BLaER1 treated with 17β-estradiol and CSF1 and Interleukin-3, amounts not matched to agents 10 nM and 100 nM (cell line): ENCODE measurements around the gene DGKZ.
"Not testable (repeated sequence)": the region's sequence is repeated elsewhere in the genome, so short reads cannot be mapped to it uniquely, and the experiment has no call there.

Experiments
- H3K27ac ChIP-seq, 11 experiments: shearing (Covaris generic); formaldehyde crosslinking; 2 replicates each; pipeline ENCODE4 v1.8.1; 2022
- H3K27me3 ChIP-seq, 11 experiments: shearing (Covaris generic); formaldehyde crosslinking; 2 replicates each; pipeline ENCODE4 v1.8.1; 2022
- H3K36me3 ChIP-seq, 11 experiments: shearing (Covaris generic); formaldehyde crosslinking; 2 replicates each; pipeline ENCODE4 v1.8.1; 2022
- H3K4me1 ChIP-seq, 10 experiments: shearing (Covaris generic); formaldehyde crosslinking; 2 replicates each; pipeline ENCODE4 v1.8.1; 2022
- H3K4me2 ChIP-seq, 11 experiments: shearing (Covaris generic); formaldehyde crosslinking; 2 replicates each; pipeline ENCODE4 v1.8.1; 2022
- H3K4me3 ChIP-seq, 10 experiments: shearing (Covaris generic); formaldehyde crosslinking; 2 replicates each; pipeline ENCODE4 v1.8.1; 2022
- H3K9ac ChIP-seq, 11 experiments: shearing (Covaris generic); formaldehyde crosslinking; 2 replicates each; pipeline ENCODE4 v1.8.1; 2022
- H3K9me3 ChIP-seq, 11 experiments: shearing (Covaris generic); formaldehyde crosslinking; replicated peaks in 1 of 11; 2 replicates each; pipeline ENCODE4 v1.8.1; 2022
- H4K20me1 ChIP-seq, 11 experiments: shearing (Covaris generic); formaldehyde crosslinking; 2 replicates each; pipeline ENCODE4 v1.8.1; 2022
- Cebpa-rat ChIP-seq, 11 experiments: shearing (Covaris generic); IDR thresholded peaks; 2 replicates each; pipeline ENCODE4 v1.8.1; 2022

The DGKZ gene

DNA sequence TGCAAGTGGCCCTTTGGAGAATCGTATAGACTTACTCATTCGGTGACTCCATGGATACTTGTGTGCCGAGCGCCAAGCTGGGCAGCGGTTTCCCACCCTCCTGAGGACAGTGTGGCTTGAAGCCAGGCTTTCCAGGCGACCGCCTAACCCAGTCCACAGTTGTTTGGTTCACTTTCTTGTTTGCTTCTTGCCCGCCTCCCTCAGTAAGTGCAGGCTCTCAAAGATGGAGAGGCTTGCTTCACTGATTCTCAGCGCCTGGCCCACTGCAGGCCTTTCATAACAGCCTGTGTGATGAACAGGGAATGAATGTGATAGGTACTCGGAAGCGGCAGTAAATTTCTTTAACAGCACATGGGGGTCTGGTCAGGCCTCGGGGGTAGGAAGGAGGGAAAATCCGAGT, 23.0 kb downstream of the DGKZ start:
- Histone ChIP-seq H3K27ac (no peak overlapping the region), H3K9ac (no peak overlapping the region), H3K4me1 (peaks cover 21 to 45% (median 37%) of the 10 kb centered on the region in 10 experiments), H3K27me3 (no peaks in the 10 kb centered on the region), H4K20me1 (peaks cover 43 to 94% (median 56%) of the 10 kb centered on the region in 11 experiments), H3K36me3 (peaks cover 65 to 95% (median 79%) of the 10 kb centered on the region in 11 experiments), H3K4me2 (no peak overlapping the region), H3K4me3 (no peak overlapping the region), H3K9me3 (no peaks in the 10 kb centered on the region)
- TF ChIP-seq Cebpa-rat (IDR thresholded peaks at IDR 0.05) = no peak

DNA sequence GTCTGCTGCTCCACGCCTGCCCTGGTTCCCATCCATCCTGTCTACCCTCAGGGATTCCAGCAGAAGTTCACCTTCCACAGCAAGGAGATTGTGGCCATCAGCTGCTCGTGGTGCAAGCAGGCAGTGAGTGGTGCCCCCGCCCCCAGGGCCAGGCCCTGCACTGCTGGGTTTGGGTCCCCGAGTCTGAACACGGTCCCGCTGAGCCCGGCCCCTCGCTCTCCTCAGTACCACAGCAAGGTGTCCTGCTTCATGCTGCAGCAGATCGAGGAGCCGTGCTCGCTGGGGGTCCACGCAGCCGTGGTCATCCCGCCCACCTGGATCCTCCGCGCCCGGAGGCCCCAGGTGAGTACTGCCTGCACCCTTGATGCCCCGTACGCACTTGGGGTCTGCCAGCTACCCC, 24.0 kb downstream of the DGKZ start:
- not testable (repeated sequence) for H3K4me2 ChIP-seq, H3K4me3 ChIP-seq, H3K9me3 ChIP-seq, H3K27ac ChIP-seq, H3K27me3 ChIP-seq
- Histone ChIP-seq H3K36me3 (peaks cover 76 to 96% (median 88%) of the 10 kb centered on the region in 11 experiments), H3K9ac (peak overlapping the region in 1 of 11 experiments; percentile 10; a peak in 1 of 22 replicates), H3K4me1 (peaks cover 11 to 35% (median 27%) of the 10 kb centered on the region in 10 experiments), H4K20me1 (peaks cover 33 to 94% (median 46%) of the 10 kb centered on the region in 11 experiments)

DNA sequence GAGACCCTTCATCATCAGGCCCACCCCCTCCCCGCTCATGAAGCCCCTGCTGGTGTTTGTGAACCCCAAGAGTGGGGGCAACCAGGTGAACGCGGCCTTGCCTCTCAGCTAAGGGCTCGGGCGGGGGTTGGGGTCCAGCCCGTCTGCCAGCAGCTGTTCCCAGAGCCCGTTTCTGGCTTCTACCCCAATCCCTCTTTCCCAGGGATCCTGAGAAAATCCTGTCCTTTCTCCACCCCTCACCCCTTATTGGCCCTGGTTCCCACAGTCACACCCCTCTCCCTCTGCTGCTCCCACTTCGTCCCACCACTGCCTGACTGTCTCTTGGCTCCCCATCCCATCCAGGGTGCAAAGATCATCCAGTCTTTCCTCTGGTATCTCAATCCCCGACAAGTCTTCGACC, 24.8 kb downstream of the DGKZ start:
- Histone ChIP-seq H4K20me1 (peaks cover 25 to 94% (median 38%) of the 10 kb centered on the region in 11 experiments), H3K27me3 (no peaks in the 10 kb centered on the region), H3K4me2 (no peak overlapping the region), H3K9ac (no peak overlapping the region; a peak in 2 of 22 replicates), H3K9me3 (no peaks in the 10 kb centered on the region), H3K27ac (no peak overlapping the region), H3K36me3 (peaks cover 83 to 96% (median 93%) of the 10 kb centered on the region in 11 experiments), H3K4me3 (no peak overlapping the region), H3K4me1 (peaks cover 2 to 27% (median 19%) of the 10 kb centered on the region in 10 experiments)
- no peak for TF ChIP-seq Cebpa-rat (IDR thresholded peaks at IDR 0.05)

DNA sequence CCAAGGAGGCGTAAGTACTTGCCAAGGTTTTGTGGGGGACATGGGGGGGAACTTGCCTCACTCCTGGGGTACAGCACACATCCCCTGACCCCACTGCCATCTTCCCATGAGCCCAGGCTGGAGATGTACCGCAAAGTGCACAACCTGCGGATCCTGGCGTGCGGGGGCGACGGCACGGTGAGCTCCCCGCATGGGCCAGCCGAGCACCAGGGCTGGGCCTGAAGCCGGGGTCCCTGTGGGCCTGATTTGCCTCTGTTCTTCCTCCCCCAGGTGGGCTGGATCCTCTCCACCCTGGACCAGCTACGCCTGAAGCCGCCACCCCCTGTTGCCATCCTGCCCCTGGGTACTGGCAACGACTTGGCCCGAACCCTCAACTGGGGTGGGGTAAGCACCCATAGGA, 25.2 kb downstream of the DGKZ start:
- not testable (repeated sequence) for H3K27ac ChIP-seq, H3K4me2 ChIP-seq, H3K27me3 ChIP-seq, H3K9me3 ChIP-seq, H3K4me3 ChIP-seq, H3K9ac ChIP-seq
- Histone ChIP-seq H3K4me1 (peaks cover 0 to 24% (median 16%) of the 10 kb centered on the region in 10 experiments; a peak in 16 of 20 replicates), H3K36me3 (peaks cover 87 to 99% (median 97%) of the 10 kb centered on the region in 11 experiments), H4K20me1 (peaks cover 22 to 96% (median 36%) of the 10 kb centered on the region in 11 experiments; a peak in 20 of 22 replicates)

DNA sequence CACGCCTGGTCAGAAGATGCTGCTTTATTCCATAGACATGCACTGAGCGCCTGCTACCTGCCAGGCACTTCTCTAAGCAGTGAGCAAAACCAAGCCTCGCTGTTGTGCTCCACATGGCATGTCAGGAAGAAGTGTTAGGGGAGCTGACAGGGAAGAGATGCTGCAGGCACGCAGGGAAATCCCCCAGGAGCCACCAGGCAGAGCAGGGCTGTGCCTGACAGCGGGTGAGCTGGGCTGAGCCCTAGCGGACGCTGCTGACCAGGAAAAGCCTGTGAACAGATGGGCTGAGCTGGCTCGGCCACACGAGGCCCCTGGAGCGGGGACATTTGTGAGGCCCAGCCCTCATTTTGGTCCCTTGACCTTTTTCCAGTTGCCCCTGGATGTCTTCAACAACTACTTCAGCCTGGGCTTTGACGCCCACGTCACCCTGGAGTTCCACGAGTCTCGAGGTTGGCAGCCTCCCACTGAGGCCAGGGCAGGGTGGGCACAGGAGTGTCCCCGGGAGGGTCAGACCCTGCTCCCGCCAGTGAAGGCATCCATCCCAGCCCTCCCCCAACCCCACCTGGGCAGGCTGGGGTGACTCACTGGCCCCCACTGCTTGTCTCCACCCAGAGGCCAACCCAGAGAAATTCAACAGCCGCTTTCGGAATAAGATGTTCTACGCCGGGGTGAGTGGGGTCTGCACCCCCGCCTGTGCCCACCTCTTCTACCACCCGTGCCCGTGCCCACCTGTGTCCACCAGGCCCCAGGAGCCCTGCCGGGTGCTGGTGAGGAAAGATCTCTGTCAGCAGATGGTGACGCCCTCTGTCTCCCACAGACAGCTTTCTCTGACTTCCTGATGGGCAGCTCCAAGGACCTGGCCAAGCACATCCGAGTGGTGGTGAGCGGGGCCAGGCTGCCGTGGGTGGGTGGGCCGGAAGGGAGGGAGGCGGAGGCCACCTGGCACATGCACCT, 26.8 kb downstream of the DGKZ start:
- no peaks in the 10 kb centered on the region for H3K27me3 ChIP-seq
- peaks cover 86 to 100% (median 97%) of the 10 kb centered on the region in 11 experiments for H3K36me3 ChIP-seq
- H3K4me3 ChIP-seq = no peak overlapping the region
- no peak overlapping the region for H3K9ac ChIP-seq
- peaks cover 14 to 96% (median 32%) of the 10 kb centered on the region in 11 experiments; a peak in 19 of 22 replicates for H4K20me1 ChIP-seq
- no peak overlapping the region for H3K27ac ChIP-seq
- peaks cover 5 to 23% (median 17%) of the 10 kb centered on the region in 10 experiments for H3K4me1 ChIP-seq
- no peak overlapping the region for H3K4me2 ChIP-seq
- no peaks in the 10 kb centered on the region for H3K9me3 ChIP-seq
- TF ChIP-seq Cebpa-rat (IDR thresholded peaks at IDR 0.05) = no peak

DNA sequence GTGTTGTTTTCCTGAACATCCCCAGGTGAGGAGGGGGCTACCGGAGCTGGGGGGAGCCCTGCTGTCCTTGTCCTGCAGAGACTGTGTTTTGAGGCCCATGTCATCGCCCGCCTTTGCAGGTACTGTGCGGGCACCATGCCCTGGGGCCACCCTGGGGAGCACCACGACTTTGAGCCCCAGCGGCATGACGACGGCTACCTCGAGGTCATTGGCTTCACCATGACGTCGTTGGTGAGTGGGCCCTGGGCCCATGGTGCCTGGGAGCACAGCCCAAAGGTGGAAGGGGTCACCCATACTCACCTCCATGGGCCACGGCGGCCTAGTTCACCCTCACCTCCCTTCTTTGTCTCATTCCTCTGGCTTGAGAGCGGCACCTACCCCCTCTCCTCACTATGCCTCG, 27.6 kb downstream of the DGKZ start:
- no peaks in the 10 kb centered on the region for H3K9me3 ChIP-seq
- no peak overlapping the region for H3K9ac ChIP-seq
- H4K20me1 ChIP-seq = peaks cover 7 to 97% (median 32%) of the 10 kb centered on the region in 11 experiments; a peak in 19 of 22 replicates
- H3K27me3 ChIP-seq = no peaks in the 10 kb centered on the region
- no peak overlapping the region for H3K4me3 ChIP-seq
- H3K36me3 ChIP-seq = peaks cover 80 to 93% (median 89%) of the 10 kb centered on the region in 11 experiments
- H3K4me1 ChIP-seq = peaks cover 13 to 23% (median 21%) of the 10 kb centered on the region in 10 experiments
- TF ChIP-seq Cebpa-rat (IDR thresholded peaks at IDR 0.05) = no peak
- no peak overlapping the region for H3K27ac ChIP-seq
- H3K4me2 ChIP-seq = no peak overlapping the region

DNA sequence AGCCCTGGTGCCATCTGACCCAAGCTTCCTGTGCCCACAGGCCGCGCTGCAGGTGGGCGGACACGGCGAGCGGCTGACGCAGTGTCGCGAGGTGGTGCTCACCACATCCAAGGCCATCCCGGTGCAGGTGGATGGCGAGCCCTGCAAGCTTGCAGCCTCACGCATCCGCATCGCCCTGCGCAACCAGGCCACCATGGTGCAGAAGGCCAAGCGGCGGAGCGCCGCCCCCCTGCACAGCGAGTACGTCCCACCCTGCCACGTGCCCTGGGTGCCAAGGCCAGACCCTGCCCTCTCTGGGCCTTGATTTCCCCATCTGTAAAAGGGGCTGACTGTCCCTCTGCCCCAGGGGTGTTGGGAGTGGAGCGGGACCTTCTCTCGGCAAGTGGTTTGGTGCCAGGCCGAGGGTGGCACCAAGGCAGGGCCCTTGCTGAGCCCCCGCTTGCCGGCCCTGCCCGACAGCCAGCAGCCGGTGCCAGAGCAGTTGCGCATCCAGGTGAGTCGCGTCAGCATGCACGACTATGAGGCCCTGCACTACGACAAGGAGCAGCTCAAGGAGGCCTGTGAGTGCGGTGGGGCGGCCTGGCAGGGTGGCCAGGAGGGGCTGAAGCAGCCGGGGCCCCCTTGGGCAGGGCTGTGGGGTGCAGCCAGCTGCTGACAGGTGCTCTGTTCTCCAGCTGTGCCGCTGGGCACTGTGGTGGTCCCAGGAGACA, 28.3 kb downstream of the DGKZ start:
- peaks cover 18 to 29% (median 25%) of the 10 kb centered on the region in 10 experiments for H3K4me1 ChIP-seq
- no peak for TF ChIP-seq Cebpa-rat (IDR thresholded peaks at IDR 0.05)
- no peaks in the 10 kb centered on the region for H3K27me3 ChIP-seq
- H4K20me1 ChIP-seq = peaks cover 0 to 93% (median 27%) of the 10 kb centered on the region in 11 experiments; a peak in 19 of 22 replicates
- no peak overlapping the region for H3K27ac ChIP-seq
- H3K9me3 ChIP-seq = no peaks in the 10 kb centered on the region
- no peak overlapping the region for H3K4me2 ChIP-seq
- H3K36me3 ChIP-seq = peaks cover 72 to 86% (median 82%) of the 10 kb centered on the region in 11 experiments
- H3K4me3 ChIP-seq = no peak overlapping the region
- H3K9ac ChIP-seq = no peak overlapping the region

DNA sequence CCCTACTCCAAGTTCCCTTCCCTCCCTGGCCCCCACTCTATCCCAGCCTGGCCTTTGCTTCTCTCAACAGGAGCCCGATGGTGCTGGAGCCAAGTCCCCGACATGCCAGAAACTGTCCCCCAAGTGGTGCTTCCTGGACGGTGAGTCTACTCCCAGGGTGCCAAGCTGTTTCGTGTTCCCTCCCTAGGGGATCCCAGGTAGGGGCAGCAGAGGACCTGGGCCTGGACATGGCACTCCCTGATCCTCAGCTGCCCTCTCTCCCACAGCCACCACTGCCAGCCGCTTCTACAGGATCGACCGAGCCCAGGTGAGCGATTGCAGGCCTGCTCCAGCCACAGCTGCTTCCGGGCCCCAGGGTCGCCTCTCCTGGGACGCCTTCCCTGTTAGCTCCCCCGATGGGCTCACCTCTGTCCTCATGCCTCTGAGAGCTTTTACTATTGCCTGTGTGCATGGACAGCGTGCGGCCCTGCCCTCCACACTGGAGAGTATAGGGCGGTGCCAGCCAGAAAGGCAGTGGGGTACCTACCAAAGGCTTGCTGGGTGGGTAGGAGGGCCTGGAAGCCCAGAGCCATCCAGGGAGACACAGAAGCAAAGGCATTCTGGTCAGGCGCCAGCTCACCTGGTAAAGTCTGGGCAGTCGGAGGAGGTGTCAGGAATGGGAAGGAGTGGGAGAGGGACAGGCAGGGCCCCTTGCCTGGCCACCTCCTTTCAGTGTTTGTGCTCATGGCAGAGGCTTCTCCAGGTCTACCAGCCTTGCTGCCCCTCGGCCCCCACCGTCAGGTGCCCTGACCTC, 29.2 kb downstream of the DGKZ start:
- Histone ChIP-seq H3K36me3 (peaks cover 64 to 78% (median 73%) of the 10 kb centered on the region in 11 experiments), H3K9ac (no peak overlapping the region), H3K9me3 (no peaks in the 10 kb centered on the region), H3K27ac (no peak overlapping the region), H3K4me3 (no peak overlapping the region), H3K4me2 (no peak overlapping the region), H3K27me3 (peaks cover 0 to 4% (median 0%) of the 10 kb centered on the region in 11 experiments; a peak in 1 of 22 replicates), H4K20me1 (peaks cover 0 to 92% (median 27%) of the 10 kb centered on the region in 11 experiments; a peak in 19 of 22 replicates), H3K4me1 (peaks cover 18 to 36% (median 26%) of the 10 kb centered on the region in 10 experiments)
- TF ChIP-seq Cebpa-rat (IDR thresholded peaks at IDR 0.05) = no peak
